LNCAP (cell line): ENCODE results near the gene CCDC27.

Experiments
- CTCF ChIP-seq: fragments of 450-650 bp; IDR thresholded peaks from 2 replicates; pipeline ENCODE4 v1.5.1; 2017; ENCODE audit warnings: mild to moderate bottlenecking

Gene CCDC27

GRCh38 chr1:3777647-3778589, 25.7 kb downstream of the CCDC27 start:
- TF ChIP-seq CTCF: no peak

GRCh38 chr1:3778590-3779264, 26.5 kb downstream of the CCDC27 start:
- TF ChIP-seq CTCF: no peak

GRCh38 chr1:3779265-3779911, 27.1 kb downstream of the CCDC27 start:
- TF ChIP-seq CTCF: no peak

- TF ChIP-seq CTCF: no peak
These were observed 27.7 kb downstream of the CCDC27 start for GRCh38 chr1:3779912-3780416.

GRCh38 chr1:3780901-3781300, 28.7 kb downstream of the CCDC27 start:
- no peak for TF ChIP-seq CTCF

- no peak for TF ChIP-seq CTCF
These were observed 31.6 kb downstream of the CCDC27 start for GRCh38 chr1:3783651-3784474.

- TF ChIP-seq CTCF: no peak
These were observed 32.8 kb downstream of the CCDC27 start for GRCh38 chr1:3785045-3785444.
